Cardiac fibroblast (primary cell): ENCODE data around the gene KCNJ1.
A peak's percentile ranks its signal among the peaks of the same experiment; 100 is the strongest.

ENCODE experiments used
- DNase-seq, 2 donors: peaks; one replicate each; pipeline versions ENCODE4 v3.0.0 to v3.0.0-alpha.2; 2010; ENCODE audit warnings: low read depth in 2 of 2
- H3K4me3 ChIP-seq, 2 donors: replicated peaks in 1 of 2; 1 replicate in 1 of 2; 2 replicates in 1 of 2; pipeline ENCODE4 v1.5.1; 2011; ENCODE audit warnings: low read depth in 2 of 2, low read length in 2 of 2, mild to moderate bottlenecking in 2 of 2, moderate library complexity in 1 of 2
- CTCF ChIP-seq: IDR thresholded peaks from one replicate; pipeline ENCODE4 v1.5.1; 2011; ENCODE audit warnings: low read depth, mild to moderate bottlenecking, low read length, inconsistent platforms

KCNJ1 gene

GRCh38 chr11:128837627-128838026 is 29.5 kb downstream of the KCNJ1 start:
- H3K4me3 ChIP-seq = no peak overlapping the region
- peak; percentile 7 to 31 for DNase-seq
- TF ChIP-seq CTCF = no peak

- no peak overlapping the region for H3K4me3 ChIP-seq
- peak; percentile 14 to 91 for DNase-seq
- TF ChIP-seq CTCF = no peak
These were observed 31.2 kb downstream of the KCNJ1 start for GRCh38 chr11:128835741-128836430.

GRCh38 chr11:128834157-128834556 is 32.9 kb downstream of the KCNJ1 start:
- no peak for TF ChIP-seq CTCF
- H3K4me3 ChIP-seq = no peak overlapping the region
- DNase-seq = no peak

GRCh38 chr11:128832121-128832497 is 35.0 kb downstream of the KCNJ1 start:
- no peak for DNase-seq
- H3K4me3 ChIP-seq = no peak overlapping the region
- no peak for TF ChIP-seq CTCF

- H3K4me3 ChIP-seq = no peak overlapping the region
- TF ChIP-seq CTCF = peak; percentile 77
- DNase-seq = peak; percentile 90 to 91
These were observed 35.6 kb downstream of the KCNJ1 start for GRCh38 chr11:128831174-128832120.

- no peak for TF ChIP-seq CTCF
- DNase-seq = no peak
- H3K4me3 ChIP-seq = no peak overlapping the region
These were observed 36.6 kb downstream of the KCNJ1 start for GRCh38 chr11:128830290-128831173.
